Loucy (cell line): ENCODE measurements around the gene PBX2.

Experiments
- CTCF ChIP-seq: fragments of 200-600 bp; sonication (generic); conservative IDR thresholded peaks from 2 replicates; pipeline ENCODE4 v1.5.1; 2014; ENCODE audit warnings: mild to moderate bottlenecking, antibody characterized with exemption, low read length
- EZH2phosphoT487 ChIP-seq: fragments of 200-600 bp; IDR thresholded peaks from 2 replicates; pipeline ENCODE4 v1.6.1; 2018; ENCODE audit warnings: antibody characterized with exemption, mild to moderate bottlenecking, moderate library complexity, borderline replicate concordance

- TF ChIP-seq CTCF (no peak), EZH2phosphoT487 (no peak)
These were observed 36.4 kb upstream of the PBX2 start for GRCh38 chr6:32226434-32226833.
